ENCODE results near the gene ZNF277. TPM values are rescaled to one million over a fixed set of nuclear protein-coding genes. Genes with fewer than 3 reads are reported as not detected.

ZNF277 gene
- total RNA-seq, 2 donors from 2014 or later = 20.3 to 20.4 TPM

DNA sequence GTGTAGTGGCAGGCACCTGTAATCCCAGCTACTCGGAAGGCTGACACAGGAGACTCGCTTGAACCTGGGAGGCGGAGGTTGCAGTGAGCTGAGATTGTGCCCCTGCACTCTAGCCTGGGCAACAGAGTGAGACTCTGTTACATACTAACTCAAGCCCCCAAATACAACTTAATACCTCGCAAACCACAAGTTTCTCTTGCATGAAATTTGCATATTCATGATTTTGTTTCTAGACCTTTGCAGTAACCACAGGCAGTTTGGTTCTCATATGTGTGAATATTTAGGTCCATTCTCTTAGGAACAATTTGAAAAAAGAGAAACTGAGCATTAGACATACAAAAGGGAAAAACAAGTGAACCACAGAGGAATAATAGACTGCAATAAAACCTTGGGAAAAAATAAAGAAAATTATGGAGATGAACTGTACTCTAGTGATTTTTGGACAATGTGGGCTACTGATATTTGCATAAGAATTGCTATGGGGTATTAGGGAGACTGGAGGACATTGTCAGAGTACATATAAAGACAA lies 77.0 kb downstream of the ZNF277 start:
- TF ChIP-seq, protein P1, sequence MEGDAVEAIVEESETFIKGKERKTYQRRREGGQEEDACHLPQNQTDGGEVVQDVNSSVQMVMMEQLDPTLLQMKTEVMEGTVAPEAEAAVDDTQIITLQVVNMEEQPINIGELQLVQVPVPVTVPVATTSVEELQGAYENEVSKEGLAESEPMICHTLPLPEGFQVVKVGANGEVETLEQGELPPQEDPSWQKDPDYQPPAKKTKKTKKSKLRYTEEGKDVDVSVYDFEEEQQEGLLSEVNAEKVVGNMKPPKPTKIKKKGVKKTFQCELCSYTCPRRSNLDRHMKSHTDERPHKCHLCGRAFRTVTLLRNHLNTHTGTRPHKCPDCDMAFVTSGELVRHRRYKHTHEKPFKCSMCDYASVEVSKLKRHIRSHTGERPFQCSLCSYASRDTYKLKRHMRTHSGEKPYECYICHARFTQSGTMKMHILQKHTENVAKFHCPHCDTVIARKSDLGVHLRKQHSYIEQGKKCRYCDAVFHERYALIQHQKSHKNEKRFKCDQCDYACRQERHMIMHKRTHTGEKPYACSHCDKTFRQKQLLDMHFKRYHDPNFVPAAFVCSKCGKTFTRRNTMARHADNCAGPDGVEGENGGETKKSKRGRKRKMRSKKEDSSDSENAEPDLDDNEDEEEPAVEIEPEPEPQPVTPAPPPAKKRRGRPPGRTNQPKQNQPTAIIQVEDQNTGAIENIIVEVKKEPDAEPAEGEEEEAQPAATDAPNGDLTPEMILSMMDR (conservative IDR thresholded peaks at IDR 0.05) = no peak
- Histone ChIP-seq H3K27ac (ENCODE audit: low read depth, low read length) (no peak overlapping the region), H3K36me3 (ENCODE audit: control insufficient read depth, insufficient read depth, low read length) (no peaks in the 10 kb centered on the region), H3K4me1 (ENCODE audit: control insufficient read depth, insufficient read depth, low read length) (no peaks in the 10 kb centered on the region), H3K9ac (ENCODE audit: extremely low read depth, low read length, poor library complexity, severe bottlenecking) (no peak overlapping the region), H3K27me3 (ENCODE audit: control insufficient read depth, insufficient read depth, low read length, poor library complexity, severe bottlenecking) (no peaks in the 10 kb centered on the region), H3K9me3 (ENCODE audit: control insufficient read depth, low read length) (peaks cover 15% of the 10 kb centered on the region), H3K4me3 (ENCODE audit: low read length) (no peak overlapping the region)
- Mint-ChIP-seq H3K27ac (no peak overlapping the region), H3K9me3 (no peaks in the 10 kb centered on the region), H3K4me3 (no peak overlapping the region), H3K4me1 (peaks cover 9% of the 10 kb centered on the region), H3K36me3 (ENCODE audit: low read depth) (peaks cover 9% of the 10 kb centered on the region), H3K27me3 (ENCODE audit: insufficient read depth) (no peaks in the 10 kb centered on the region)
- WGBS, 2 experiments (ENCODE audit: insufficient coverage in 1 of 2, insufficient read length in 1 of 2) = 88 to 95% methylated on average over 3 to 4 of the region's 4 CpGs
- DNase-seq = no peak

- no peak for DNase-seq
- Histone ChIP-seq H3K9ac (ENCODE audit: extremely low read depth, low read length, poor library complexity, severe bottlenecking) (no peak overlapping the region), H3K9me3 (ENCODE audit: control insufficient read depth, low read length) (no peaks in the 10 kb centered on the region), H3K4me3 (ENCODE audit: low read length) (no peak overlapping the region), H3K36me3 (ENCODE audit: control insufficient read depth, insufficient read depth, low read length) (no peaks in the 10 kb centered on the region), H3K27me3 (ENCODE audit: control insufficient read depth, insufficient read depth, low read length, poor library complexity, severe bottlenecking) (no peaks in the 10 kb centered on the region), H3K27ac (ENCODE audit: low read depth, low read length) (no peak overlapping the region), H3K4me1 (ENCODE audit: control insufficient read depth, insufficient read depth, low read length) (no peaks in the 10 kb centered on the region)
- Mint-ChIP-seq H3K36me3 (ENCODE audit: low read depth) (peaks cover 9% of the 10 kb centered on the region), H3K4me1 (peaks cover 7% of the 10 kb centered on the region), H3K27ac (no peak overlapping the region), H3K27me3 (ENCODE audit: insufficient read depth) (no peaks in the 10 kb centered on the region), H3K4me3 (no peak overlapping the region), H3K9me3 (no peaks in the 10 kb centered on the region)
- 88 to 98% methylated on average over 4 to 5 of the region's 5 CpGs for WGBS, 2 experiments (ENCODE audit: insufficient coverage in 1 of 2, insufficient read length in 1 of 2)
- TF ChIP-seq, protein P1 (conservative IDR thresholded peaks at IDR 0.05) = no peak
Observed at GRCh38 chr7:112286250-112287086, 80.0 kb downstream of the ZNF277 start.

DNA sequence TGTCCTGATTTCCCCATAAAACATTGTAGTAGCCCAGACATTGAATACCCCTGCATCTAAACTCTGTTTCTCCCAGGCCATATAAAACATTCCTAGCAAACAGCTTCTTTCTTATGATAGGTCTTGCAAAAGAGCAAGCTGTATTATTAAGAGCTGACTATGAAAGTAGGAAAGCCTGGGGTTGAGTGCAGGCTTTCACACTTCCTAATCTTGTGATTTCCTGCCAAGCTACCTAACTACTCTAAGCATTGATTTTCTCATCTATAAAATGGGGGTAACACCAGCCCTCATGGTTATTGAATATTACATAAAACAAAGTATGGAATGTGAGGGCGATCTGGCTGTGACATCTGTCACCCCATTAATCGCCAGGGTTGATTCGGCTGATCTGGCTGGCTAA lies 81.8 kb downstream of the ZNF277 start:
- Histone ChIP-seq H3K4me1 (ENCODE audit: control insufficient read depth, insufficient read depth, low read length) (no peaks in the 10 kb centered on the region), H3K4me3 (ENCODE audit: low read length) (no peak overlapping the region), H3K36me3 (ENCODE audit: control insufficient read depth, insufficient read depth, low read length) (no peaks in the 10 kb centered on the region), H3K9ac (ENCODE audit: extremely low read depth, low read length, poor library complexity, severe bottlenecking) (no peak overlapping the region), H3K9me3 (ENCODE audit: control insufficient read depth, low read length) (no peaks in the 10 kb centered on the region), H3K27ac (ENCODE audit: low read depth, low read length) (no peak overlapping the region), H3K27me3 (ENCODE audit: control insufficient read depth, insufficient read depth, low read length, poor library complexity, severe bottlenecking) (no peaks in the 10 kb centered on the region)
- Mint-ChIP-seq H3K9me3 (no peaks in the 10 kb centered on the region), H3K4me3 (no peak overlapping the region), H3K27me3 (ENCODE audit: insufficient read depth) (no peaks in the 10 kb centered on the region), H3K4me1 (peaks cover 7% of the 10 kb centered on the region), H3K27ac (no peak overlapping the region), H3K36me3 (ENCODE audit: low read depth) (peaks cover 9% of the 10 kb centered on the region)
- 91% methylated on average over 3 of the region's 3 CpGs; no CpG with 5 or more reads in 1 of the 2 experiments for WGBS, 2 experiments (ENCODE audit: insufficient coverage in 1 of 2, insufficient read length in 1 of 2)
- DNase-seq = no peak
- TF ChIP-seq, protein P1 (conservative IDR thresholded peaks at IDR 0.05) = no peak

Measured in endodermal cell (in vitro differentiated cells).